Measurements from ENCODE around the gene PAK5. TPM values are rescaled to one million over a fixed set of nuclear protein-coding genes. Genes with fewer than 3 reads are reported as not detected.
"Not testable (repeated sequence)": the region's sequence is repeated elsewhere in the genome, so short reads cannot be mapped to it uniquely, and the experiment has no call there.

Gene PAK5
- total RNA-seq, 6 experiments from 2014 or later = not detected

DNA sequence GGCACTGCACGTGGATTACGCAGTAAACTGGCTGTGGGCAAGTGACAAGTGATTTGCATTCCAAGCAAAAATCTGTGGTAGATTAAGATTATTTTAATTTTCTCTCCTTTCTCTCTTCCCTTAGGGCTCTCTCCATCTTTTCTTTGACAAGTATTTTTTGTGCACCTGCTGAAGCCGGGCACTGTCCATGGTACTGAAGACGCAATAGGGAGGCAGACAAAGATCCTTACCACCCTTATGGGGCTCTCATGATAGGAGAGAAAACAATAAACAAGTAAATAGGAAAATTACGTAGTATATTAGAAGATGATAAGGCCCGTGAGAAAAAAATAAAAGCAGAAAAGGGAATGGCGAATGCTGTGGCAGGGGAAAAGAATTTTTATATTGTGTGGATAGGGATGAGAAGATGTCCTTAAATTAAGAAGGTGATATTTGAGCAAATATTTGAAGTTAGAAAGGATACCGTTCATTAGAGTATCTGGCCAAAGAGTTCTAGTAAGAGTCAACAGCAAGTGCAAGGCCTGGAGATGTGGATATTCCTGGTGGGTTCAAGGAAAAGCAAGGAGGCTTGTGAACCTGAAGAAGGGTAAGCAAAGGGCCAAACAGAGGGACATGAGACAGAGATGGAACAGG is 178.5 kb downstream of the PAK5 start:
- Mint-ChIP-seq H3K9me3 (peaks cover 17% of the 10 kb centered on the region), H3K4me3 (no peak overlapping the region), H3K36me3 (ENCODE audit: low read depth) (no peaks in the 10 kb centered on the region), H3K27ac (no peak overlapping the region), H3K4me1 (ENCODE audit: low read depth) (no peaks in the 10 kb centered on the region), H3K27me3 (ENCODE audit: insufficient read depth) (no peaks in the 10 kb centered on the region)
- TF ChIP-seq, protein P1, sequence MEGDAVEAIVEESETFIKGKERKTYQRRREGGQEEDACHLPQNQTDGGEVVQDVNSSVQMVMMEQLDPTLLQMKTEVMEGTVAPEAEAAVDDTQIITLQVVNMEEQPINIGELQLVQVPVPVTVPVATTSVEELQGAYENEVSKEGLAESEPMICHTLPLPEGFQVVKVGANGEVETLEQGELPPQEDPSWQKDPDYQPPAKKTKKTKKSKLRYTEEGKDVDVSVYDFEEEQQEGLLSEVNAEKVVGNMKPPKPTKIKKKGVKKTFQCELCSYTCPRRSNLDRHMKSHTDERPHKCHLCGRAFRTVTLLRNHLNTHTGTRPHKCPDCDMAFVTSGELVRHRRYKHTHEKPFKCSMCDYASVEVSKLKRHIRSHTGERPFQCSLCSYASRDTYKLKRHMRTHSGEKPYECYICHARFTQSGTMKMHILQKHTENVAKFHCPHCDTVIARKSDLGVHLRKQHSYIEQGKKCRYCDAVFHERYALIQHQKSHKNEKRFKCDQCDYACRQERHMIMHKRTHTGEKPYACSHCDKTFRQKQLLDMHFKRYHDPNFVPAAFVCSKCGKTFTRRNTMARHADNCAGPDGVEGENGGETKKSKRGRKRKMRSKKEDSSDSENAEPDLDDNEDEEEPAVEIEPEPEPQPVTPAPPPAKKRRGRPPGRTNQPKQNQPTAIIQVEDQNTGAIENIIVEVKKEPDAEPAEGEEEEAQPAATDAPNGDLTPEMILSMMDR (IDR thresholded peaks at IDR 0.05) = no peak
- DNase-seq = no peak

DNA sequence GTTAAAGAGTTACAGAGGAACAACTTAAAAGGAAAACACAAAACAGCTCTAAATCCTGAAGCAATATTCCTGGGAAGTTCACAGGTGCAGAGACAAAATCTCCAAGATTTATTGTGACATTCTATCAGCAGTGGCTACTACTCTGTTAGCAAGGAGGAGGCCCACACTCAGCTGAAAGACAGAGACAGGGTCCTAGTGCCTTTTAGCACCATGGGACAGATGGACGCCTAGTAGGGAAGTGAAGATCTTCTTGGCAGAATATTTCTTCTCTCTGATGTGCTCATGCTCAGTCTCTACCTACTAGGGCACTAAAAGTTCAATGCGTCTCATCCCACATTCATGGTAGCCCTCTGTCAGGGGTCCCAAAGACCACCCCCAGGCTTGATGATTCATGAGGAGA is 191.1 kb downstream of the PAK5 start:
- TF ChIP-seq, protein P1 (IDR thresholded peaks at IDR 0.05) = no peak
- H3K27me3 Mint-ChIP-seq (ENCODE audit: insufficient read depth) = peaks cover 1% of the 10 kb centered on the region; the same call in 1 of the 2 replicates

DNA sequence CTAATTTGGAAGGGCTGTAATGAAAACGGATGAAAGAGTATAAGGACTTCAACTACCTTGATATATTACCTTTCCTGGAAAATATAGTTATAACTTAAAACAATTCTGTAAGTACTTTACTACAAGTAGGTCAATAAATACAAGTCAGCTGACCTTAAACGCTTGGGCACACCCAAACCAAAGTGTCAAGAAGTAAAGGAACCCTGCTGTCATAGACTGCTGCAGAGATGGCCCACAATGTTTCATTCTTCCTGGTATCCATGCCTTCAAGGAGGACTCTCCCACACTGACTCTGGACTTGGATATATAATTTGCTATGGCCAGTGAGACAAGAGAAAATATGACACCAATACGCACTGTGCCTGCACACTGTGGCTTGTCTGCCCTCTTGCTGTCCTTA is 192.5 kb downstream of the PAK5 start:
- H3K27ac Mint-ChIP-seq = no peak overlapping the region
- TF ChIP-seq, protein P1 (IDR thresholded peaks at IDR 0.05) = no peak
- H3K9me3 Mint-ChIP-seq = no peaks in the 10 kb centered on the region; the same call in 1 of the 2 replicates
- H3K36me3 Mint-ChIP-seq (ENCODE audit: low read depth) = no peaks in the 10 kb centered on the region
- no peaks in the 10 kb centered on the region for H3K4me1 Mint-ChIP-seq (ENCODE audit: low read depth)
- peaks cover 1% of the 10 kb centered on the region; the same call in 1 of the 2 replicates for H3K27me3 Mint-ChIP-seq (ENCODE audit: insufficient read depth)
- no peak overlapping the region for H3K4me3 Mint-ChIP-seq
- DNase-seq = no peak

More for the DNA sequence above, 191.1 kb downstream of the PAK5 start:
- H3K9me3 Mint-ChIP-seq = no peaks in the 10 kb centered on the region; the same call in 1 of the 2 replicates
- H3K4me3 Mint-ChIP-seq = no peak overlapping the region
- no peaks in the 10 kb centered on the region for H3K36me3 Mint-ChIP-seq (ENCODE audit: low read depth)
- DNase-seq = no peak
- H3K27ac Mint-ChIP-seq = no peak overlapping the region
- H3K4me1 Mint-ChIP-seq (ENCODE audit: low read depth) = no peaks in the 10 kb centered on the region

GRCh38 chr20:9642882-9643281 is 196.0 kb downstream of the PAK5 start:
- TF ChIP-seq, protein P1 (IDR thresholded peaks at IDR 0.05) = no peak
- DNase-seq = no peak
- Mint-ChIP-seq H3K9me3 (peaks cover 5% of the 10 kb centered on the region; the same call in 1 of the 2 replicates), H3K4me1 (ENCODE audit: low read depth) (no peaks in the 10 kb centered on the region), H3K27ac (no peak overlapping the region), H3K4me3 (no peak overlapping the region), H3K27me3 (ENCODE audit: insufficient read depth) (no peaks in the 10 kb centered on the region; the same call in 1 of the 2 replicates), H3K36me3 (ENCODE audit: low read depth) (no peaks in the 10 kb centered on the region)

DNA sequence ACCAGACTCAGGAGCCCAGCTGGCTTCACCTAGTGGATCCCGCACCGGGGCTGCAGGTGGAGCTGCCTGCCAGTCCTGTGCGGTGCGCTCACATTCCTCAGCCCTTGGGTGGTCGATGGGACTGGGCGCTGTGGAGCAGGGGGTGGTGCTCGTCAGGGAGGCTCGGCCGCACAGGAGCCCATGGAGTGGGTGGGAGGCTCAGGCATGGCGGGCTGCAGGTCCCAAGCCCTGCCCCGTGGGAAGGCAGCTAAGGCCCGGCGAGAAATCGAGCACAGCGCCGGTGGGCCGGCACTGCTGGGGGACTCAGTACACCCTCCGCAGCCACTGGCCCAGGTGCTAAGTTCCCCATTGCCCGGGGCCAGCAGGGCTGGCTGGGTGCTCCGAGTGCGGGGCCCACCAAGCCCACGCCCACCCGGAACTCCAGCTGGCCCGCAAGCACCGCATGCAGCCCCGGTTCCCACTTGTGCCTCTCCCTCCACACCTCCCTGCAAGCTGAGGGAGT is 197.3 kb downstream of the PAK5 start:
- not testable (repeated sequence) for H3K27ac Mint-ChIP-seq; H3K4me1 Mint-ChIP-seq (ENCODE audit: low read depth); H3K36me3 Mint-ChIP-seq (ENCODE audit: low read depth); H3K27me3 Mint-ChIP-seq (ENCODE audit: insufficient read depth); H3K4me3 Mint-ChIP-seq; DNase-seq; H3K9me3 Mint-ChIP-seq

DNA sequence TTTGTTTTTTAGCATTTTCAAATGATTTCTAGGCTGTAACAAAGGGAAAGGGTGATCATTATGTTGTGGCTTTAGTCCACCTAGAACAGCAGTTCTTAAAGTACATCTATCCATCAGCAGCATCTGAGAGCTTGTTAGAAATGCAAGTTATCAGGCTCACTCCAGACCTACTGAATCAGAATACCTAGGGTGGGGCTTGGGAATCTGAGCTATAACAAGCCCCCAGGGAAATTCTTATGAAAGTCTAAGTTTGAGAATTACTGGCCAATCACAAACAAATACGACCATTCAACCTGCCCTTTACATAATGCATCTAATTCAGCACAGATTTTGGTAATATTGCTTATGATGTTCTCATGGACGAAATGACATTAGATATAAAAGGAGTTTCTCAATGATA is 201.0 kb downstream of the PAK5 start:
- Mint-ChIP-seq H3K9me3 (peaks cover 5% of the 10 kb centered on the region; the same call in 1 of the 2 replicates), H3K4me1 (ENCODE audit: low read depth) (no peaks in the 10 kb centered on the region), H3K27ac (no peak overlapping the region), H3K36me3 (ENCODE audit: low read depth) (no peaks in the 10 kb centered on the region), H3K4me3 (no peak overlapping the region), H3K27me3 (ENCODE audit: insufficient read depth) (peaks cover 5% of the 10 kb centered on the region; the same call in 1 of the 2 replicates)
- no peak for DNase-seq
- TF ChIP-seq, protein P1 (IDR thresholded peaks at IDR 0.05) = no peak

Data from HFFc6 (cell line).